Upper lobe of left lung (tissue), 6 donors: ENCODE measurements around the gene ADI1. TPM values are rescaled to one million over a fixed set of nuclear protein-coding genes. Genes with fewer than 3 reads are reported as not detected.
A peak's percentile ranks its signal among the peaks of the same experiment; 100 is the strongest.
"Not testable (repeated sequence)": the region's sequence is repeated elsewhere in the genome, so short reads cannot be mapped to it uniquely, and the experiment has no call there.

Experiments
- ATAC-seq, 2 donors: fragments of 200-7000 bp; cut with Tn5 transposase; one replicate each; pipeline ENCODE4 v1.9.1; 2022; ENCODE audit warnings: mild to moderate bottlenecking in 2 of 2, moderate library complexity in 2 of 2; ENCODE audit not compliant: low FRiP score in 2 of 2
- DNase-seq, 2 donors: peaks; one replicate each; pipeline ENCODE4 v3.0.0-alpha.2; 2019 to 2020
- H3K27ac ChIP-seq, 4 donors: fragments of 200-600 bp; sonication (generic); one replicate each; pipeline ENCODE4 v1.5.1; 2016 to 2019
- H3K27me3 ChIP-seq, 4 donors: fragments of 200-600 bp; sonication (generic); one replicate each; pipeline ENCODE4 v1.5.1; 2017 to 2019
- H3K36me3 ChIP-seq, 4 donors: fragments of 200-600 bp; sonication (generic); one replicate each; pipeline ENCODE4 v1.5.1; 2016 to 2019
- H3K4me1 ChIP-seq, 4 donors: fragments of 200-600 bp; sonication (generic); one replicate each; pipeline ENCODE4 v1.5.1; 2018 to 2019
- H3K4me3 ChIP-seq, 4 donors: fragments of 200-600 bp; sonication (generic); one replicate each; pipeline ENCODE4 v1.5.1; 2017 to 2019; ENCODE audit warnings: mild to moderate bottlenecking in 2 of 4, moderate library complexity in 1 of 4
- H3K9me3 ChIP-seq, 4 donors: fragments of 200-600 bp; sonication (generic); one replicate each; pipeline ENCODE4 v1.5.1; 2018 to 2019
- CTCF ChIP-seq, 6 experiments: fragments of 450-650 bp in 4 of 6; fragments of 200-600 bp in 2 of 6; sonication (generic) in 2 of 6; IDR thresholded peaks; one replicate each; pipeline ENCODE4 v1.5.1; 2016 to 2019; ENCODE audit warnings: antibody characterized with exemption in 6 of 6
- EP300 ChIP-seq, 4 donors: sonication (generic); formaldehyde crosslinking; IDR thresholded peaks; one replicate each; pipeline ENCODE4 v1.5.1; 2017; ENCODE audit warnings: antibody characterized with exemption in 4 of 4, control low read depth in 2 of 4
- POLR2A ChIP-seq, 4 donors: fragments of 450-650 bp; IDR thresholded peaks; one replicate each; pipeline ENCODE4 v1.5.1; 2016 to 2017; ENCODE audit warnings: antibody characterized with exemption in 4 of 4, mild to moderate bottlenecking in 2 of 4
- POLR2AphosphoS5 ChIP-seq, 2 donors: sonication (generic); formaldehyde crosslinking; IDR thresholded peaks; one replicate each; pipeline ENCODE4 v1.5.1; 2017; ENCODE audit warnings: antibody characterized with exemption in 2 of 2
- WGBS, 2 donors: methylation state at CpG; one replicate each; pipeline ENCODE4 v1.1.5; 2017 to 2018; 5-methylcytosine and 5-hydroxymethylcytosine counted together
- total RNA-seq, 6 donors: library from RNA; depleted of rRNA in 4 of 6; stranded (reverse); fragments of >200 nt in 4 of 6; gene quantifications; one replicate each; pipeline versions ENCODE4 v1.1.0 to v1.2.1, GENCODE V29; 2016 to 2021
- donor health status: DM: no; HTN: no; CAD: no; lungs with moderate emphysema.
- donor health status: DM: no; HTN: yes; CAD: no; lungs with severe emphysema.

ADI1 gene
- total RNA-seq, 6 donors from 2014 or later: 40.9 to 87.3 (median 77.3) TPM

- TF ChIP-seq POLR2A (IDR thresholded peaks at IDR 0.05) (no peak), CTCF (IDR thresholded peaks at IDR 0.05) (no peak), EP300 (IDR thresholded peaks at IDR 0.05) (no peak), POLR2AphosphoS5 (IDR thresholded peaks at IDR 0.05) (no peak)
- WGBS, 2 donors: 93 to 96% methylated on average over 24 to 25 of the region's 34 CpGs
- H3K27me3 ChIP-seq: no peaks in the 10 kb centered on the region
- no peak overlapping the region for H3K4me3 ChIP-seq
- peaks cover 28 to 80% (median 53%) of the 10 kb centered on the region in 4 donors for H3K36me3 ChIP-seq
- ATAC-seq: peak in 1 of 2 donors; percentile 44
- no peaks in the 10 kb centered on the region for H3K9me3 ChIP-seq
- no peaks in the 10 kb centered on the region for H3K4me1 ChIP-seq
- DNase-seq: peak in 1 of 2 donors; percentile 77
- H3K27ac ChIP-seq: no peak overlapping the region
Measured at GRCh38 chr2:3500326-3500899, 18.9 kb downstream of the ADI1 start.

- no peak for DNase-seq
- TF ChIP-seq POLR2A (IDR thresholded peaks at IDR 0.05): no peak
- no peak for TF ChIP-seq POLR2AphosphoS5 (IDR thresholded peaks at IDR 0.05)
- no peak for TF ChIP-seq EP300 (IDR thresholded peaks at IDR 0.05)
- TF ChIP-seq CTCF (IDR thresholded peaks at IDR 0.05): no peak
- H3K36me3 ChIP-seq: peaks cover 28 to 70% (median 52%) of the 10 kb centered on the region in 4 donors
- peaks cover 0 to under 1% (median 0%) of the 10 kb centered on the region in 4 donors for H3K4me1 ChIP-seq
- 93 to 94% methylated on average over 18 of the region's 18 CpGs for WGBS, 2 donors
- ATAC-seq: no peak
- H3K27ac ChIP-seq: no peak overlapping the region
- no peaks in the 10 kb centered on the region for H3K9me3 ChIP-seq
- no peak overlapping the region for H3K4me3 ChIP-seq
- H3K27me3 ChIP-seq: no peaks in the 10 kb centered on the region
Measured at GRCh38 chr2:3498783-3499394, 20.4 kb downstream of the ADI1 start.

DNA sequence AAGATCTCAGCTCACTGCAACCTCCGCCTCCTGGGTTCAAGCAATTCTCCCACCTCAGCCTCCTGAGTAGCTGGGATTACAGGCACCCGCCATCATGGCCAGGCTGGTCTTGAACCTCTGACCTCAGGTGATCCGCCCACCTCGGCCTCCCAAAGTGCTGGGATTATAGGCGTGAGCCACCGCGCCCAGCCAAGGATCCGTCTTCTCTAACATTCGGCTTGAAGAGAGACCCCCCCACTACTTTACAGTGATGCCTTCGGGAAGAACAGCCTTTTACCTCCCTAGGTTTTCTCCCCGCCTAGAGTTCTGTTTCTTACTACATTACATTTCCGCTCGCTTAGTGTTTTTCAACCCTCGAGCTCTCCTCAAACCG, 22.6 kb downstream of the ADI1 start:
- not testable (repeated sequence) for H3K4me1 ChIP-seq, H3K9me3 ChIP-seq, H3K4me3 ChIP-seq, H3K27ac ChIP-seq, DNase-seq, ATAC-seq, H3K27me3 ChIP-seq
- peaks cover 28 to 64% (median 49%) of the 10 kb centered on the region in 4 donors for H3K36me3 ChIP-seq
- 94 to 96% methylated on average over 15 of the region's 15 CpGs for WGBS, 2 donors

DNA sequence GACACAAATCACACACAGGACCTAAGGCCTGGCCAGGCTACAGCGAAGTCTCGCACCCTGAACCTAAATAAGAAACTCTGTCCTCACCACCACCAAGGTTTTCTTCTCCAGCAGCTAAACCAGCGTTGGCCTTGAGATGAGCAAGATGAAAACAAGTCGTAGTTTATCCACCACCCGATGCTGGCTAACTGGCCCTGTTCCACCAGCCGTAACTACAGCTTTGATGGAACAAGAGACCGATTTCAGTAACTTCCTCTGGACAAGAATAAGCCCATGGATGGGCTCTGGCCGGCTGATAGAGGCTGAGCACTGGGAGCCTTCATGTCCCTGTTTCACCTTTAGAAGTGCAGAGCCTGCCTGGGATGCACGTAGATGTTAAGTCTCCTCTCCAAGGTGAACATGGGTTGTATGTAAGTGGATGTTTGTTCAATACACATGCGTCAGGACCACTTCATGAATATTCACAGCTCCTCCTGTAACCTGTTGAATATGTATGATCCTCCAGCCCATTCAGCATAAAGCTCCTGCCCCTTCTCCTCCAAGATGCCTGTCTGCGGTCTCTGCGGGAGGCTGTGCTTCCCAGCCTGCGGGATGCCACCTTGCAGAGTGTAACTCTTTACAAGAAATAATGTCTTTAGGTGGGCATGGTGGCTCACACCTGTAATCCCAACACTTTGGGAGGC, 24.2 kb downstream of the ADI1 start:
- Histone ChIP-seq H3K36me3 (peaks cover 23 to 49% (median 36%) of the 10 kb centered on the region in 4 donors), H3K27ac (no peak overlapping the region), H3K27me3 (no peaks in the 10 kb centered on the region), H3K9me3 (no peaks in the 10 kb centered on the region), H3K4me1 (peaks cover 0 to 5% (median 2%) of the 10 kb centered on the region in 4 donors), H3K4me3 (no peak overlapping the region)
- DNase-seq (no peak), ATAC-seq (no peak)
- 95 to 98% methylated on average over 12 to 13 of the region's 13 CpGs for WGBS, 2 donors
- no peak for TF ChIP-seq CTCF (IDR thresholded peaks at IDR 0.05)
- TF ChIP-seq EP300 (IDR thresholded peaks at IDR 0.05): no peak
- no peak for TF ChIP-seq POLR2A (IDR thresholded peaks at IDR 0.05)
- TF ChIP-seq POLR2AphosphoS5 (IDR thresholded peaks at IDR 0.05): no peak

- H3K4me1 ChIP-seq: peaks cover 0 to 5% (median 2%) of the 10 kb centered on the region in 4 donors
- H3K36me3 ChIP-seq: peaks cover 10 to 36% (median 21%) of the 10 kb centered on the region in 4 donors
- no peaks in the 10 kb centered on the region for H3K9me3 ChIP-seq
- DNase-seq: no peak
- no peaks in the 10 kb centered on the region for H3K27me3 ChIP-seq
- H3K4me3 ChIP-seq: peak overlapping the region in 2 of 4 donors; percentile 9 to 29
- peak; percentile 34 to 81 for ATAC-seq
- no peak for TF ChIP-seq CTCF (IDR thresholded peaks at IDR 0.05)
- no peak for TF ChIP-seq POLR2AphosphoS5 (IDR thresholded peaks at IDR 0.05)
- TF ChIP-seq POLR2A (IDR thresholded peaks at IDR 0.05): no peak
- no peak for TF ChIP-seq EP300 (IDR thresholded peaks at IDR 0.05)
- 46 to 51% methylated on average over 10 of the region's 10 CpGs for WGBS, 2 donors
- H3K27ac ChIP-seq: no peak overlapping the region
Measured at GRCh38 chr2:3493615-3494007, 25.7 kb downstream of the ADI1 start.
